HG03575 (cell line): ENCODE results near the gene ALDH3A1.

ENCODE experiments used
- ATAC-seq: cut with Tn5 transposase; IDR thresholded peaks from one replicate; pipeline ENCODE4 v1.9.1; 2021; ENCODE audit not compliant: unreplicated experiment, insufficient number of reproducible peaks, low FRiP score; ENCODE audit errors: extremely low read depth

ALDH3A1 gene

GRCh38 chr17:19744922-19745757, 3.0 kb downstream of the ALDH3A1 start:
- ATAC-seq: no peak

GRCh38 chr17:19744492-19744891, 3.6 kb downstream of the ALDH3A1 start:
- ATAC-seq: no peak

- no peak for ATAC-seq
These were observed 4.7 kb downstream of the ALDH3A1 start for GRCh38 chr17:19743101-19744100.

- no peak for ATAC-seq
These were observed 5.6 kb downstream of the ALDH3A1 start for GRCh38 chr17:19742495-19742894.

- ATAC-seq: no peak
These were observed 6.2 kb downstream of the ALDH3A1 start for GRCh38 chr17:19741832-19742457.

GRCh38 chr17:19740933-19741332, 7.2 kb downstream of the ALDH3A1 start:
- ATAC-seq: no peak

GRCh38 chr17:19739241-19740201, 8.6 kb downstream of the ALDH3A1 start:
- ATAC-seq: no peak

GRCh38 chr17:19738757-19739156, 9.3 kb downstream of the ALDH3A1 start:
- no peak for ATAC-seq

- ATAC-seq: no peak
These were observed 10.0 kb downstream of the ALDH3A1 start for GRCh38 chr17:19738073-19738449.

GRCh38 chr17:19737305-19738072, 10.6 kb downstream of the ALDH3A1 start:
- no peak for ATAC-seq

- no peak for ATAC-seq
These were observed 12.0 kb downstream of the ALDH3A1 start for GRCh38 chr17:19736071-19736470.

- ATAC-seq: no peak
These were observed 14.1 kb downstream of the ALDH3A1 start for GRCh38 chr17:19733953-19734526.

- no peak for ATAC-seq
These were observed 16.5 kb downstream of the ALDH3A1 start for GRCh38 chr17:19731626-19732025.

GRCh38 chr17:19730843-19731242, 17.3 kb downstream of the ALDH3A1 start:
- ATAC-seq: no peak

- ATAC-seq: no peak
These were observed 18.2 kb downstream of the ALDH3A1 start for GRCh38 chr17:19729900-19730299.

GRCh38 chr17:19728084-19728495, 20.0 kb downstream of the ALDH3A1 start:
- ATAC-seq: no peak

- no peak for ATAC-seq
These were observed 20.5 kb downstream of the ALDH3A1 start for GRCh38 chr17:19727501-19728078.
